Spleen (tissue), 11 donors: Measurements from ENCODE around the gene INSR. TPM values are rescaled to one million over a fixed set of nuclear protein-coding genes. Genes with fewer than 3 reads are reported as not detected.

ENCODE experiments used
- DNase-seq: peaks from one replicate; pipeline ENCODE4 v3.0.0-alpha.2; 2020
- H3K27ac ChIP-seq, 8 donors: fragments of 200-600 bp; sonication (generic) in 7 of 8; 1 replicate in 4 of 8; 2 replicates in 4 of 8; pipeline versions ENCODE4 v1.5.0 to v1.8.0; 2016 to 2021; ENCODE audit warnings: inconsistent platforms in 4 of 8, mild to moderate bottlenecking in 4 of 8, moderate library complexity in 1 of 8
- H3K27me3 ChIP-seq, 7 donors: fragments of 200-600 bp; sonication (generic) in 6 of 7; replicated peaks in 1 of 7; 1 replicate in 4 of 7; 2 replicates in 3 of 7; pipeline versions ENCODE4 v1.5.0 to v1.8.0; 2016 to 2021; ENCODE audit warnings: inconsistent platforms in 3 of 7, mild to moderate bottlenecking in 1 of 7
- H3K36me3 ChIP-seq, 6 donors: fragments of 200-600 bp; sonication (generic) in 5 of 6; 1 replicate in 4 of 6; 2 replicates in 2 of 6; pipeline versions ENCODE4 v1.5.0 to v1.8.0; 2016 to 2021; ENCODE audit warnings: inconsistent platforms in 2 of 6
- H3K4me1 ChIP-seq, 6 donors: fragments of 200-600 bp; sonication (generic) in 5 of 6; 1 replicate in 3 of 6; 2 replicates in 3 of 6; pipeline versions ENCODE4 v1.5.0 to v1.8.0; 2016 to 2021; ENCODE audit warnings: inconsistent platforms in 3 of 6
- H3K4me3 ChIP-seq, 8 donors: fragments of 200-600 bp; sonication (generic) in 7 of 8; 1 replicate in 4 of 8; 2 replicates in 4 of 8; pipeline versions ENCODE4 v1.5.0 to v1.8.0; 2016 to 2021; ENCODE audit warnings: inconsistent platforms in 4 of 8, mild to moderate bottlenecking in 4 of 8, moderate library complexity in 2 of 8
- H3K9me3 ChIP-seq, 8 donors: fragments of 200-600 bp; sonication (generic) in 7 of 8; 1 replicate in 4 of 8; 2 replicates in 4 of 8; pipeline versions ENCODE4 v1.5.0 to v1.8.0; 2016 to 2021; ENCODE audit warnings: inconsistent platforms in 4 of 8
- CTCF ChIP-seq, 11 experiments: fragments of 200-600 bp in 7 of 11; fragments of 450-650 bp in 4 of 11; sonication (generic) in 4 of 11; IDR thresholded peaks in 8 of 11; conservative IDR thresholded peaks in 3 of 11; 1 replicate in 7 of 11; 2 replicates in 4 of 11; pipeline versions ENCODE4 v1.4.0 to v1.8.0; 2016 to 2021; ENCODE audit warnings: antibody characterized with exemption in 11 of 11, inconsistent platforms in 4 of 11, mild to moderate bottlenecking in 1 of 11
- POLR2A ChIP-seq, 3 donors: fragments of 450-650 bp; IDR thresholded peaks; one replicate each; pipeline ENCODE4 v1.5.1; 2017; ENCODE audit warnings: antibody characterized with exemption in 3 of 3, mild to moderate bottlenecking in 1 of 3
- POLR2AphosphoS5 ChIP-seq, 3 donors: sonication (generic); formaldehyde crosslinking; IDR thresholded peaks; one replicate each; pipeline ENCODE4 v1.5.1; 2017; ENCODE audit warnings: antibody characterized with exemption in 3 of 3
- WGBS, 5 donors: extraction: QIAGEN DNeasy Blood & Tissue Kit in 3 of 5; methylation state at CpG; one replicate each; pipeline versions ENCODE4 v1.1.5 to v1.1.7; 2013 to 2018; 5-methylcytosine and 5-hydroxymethylcytosine counted together
- intact Hi-C: fragments of 100-400 bp; cut with DNase I; formaldehyde crosslinking; loops from one replicate; pipeline ENCODE4 v1.15.0; 2023; ENCODE audit warnings: low total_unique reads
- polyA plus RNA-seq, 3 donors: library from polyadenylated mRNA; stranded (reverse); fragments of 200-250 nt; gene quantifications; one replicate each; pipeline ENCODE4 v1.2.1, GENCODE V29; 2013
- total RNA-seq, 7 donors: library from RNA; depleted of rRNA in 3 of 7; stranded (reverse); fragments of >200 nt in 3 of 7; fragmentation: NEBNext Ultra II Directional in 4 of 7; extraction: Animal tissue kit (Norgen Biotek cat#: 25700) in 4 of 7; gene quantifications; one replicate each; pipeline versions ENCODE4 v1.1.0 to v1.2.1, GENCODE V29; 2016 to 2021
- donor health status: healthy with polysubstance abuse.
- donor health status: DM: no; HTN: no; CAD: no; lungs with moderate emphysema.
- donor health status: DM: no; HTN: no; CAD: no.
- donor health status: Bipolar disorder and iron deficiency.
- donor health status: healthy.
- donor health status: DM: no; HTN: no; CAD: no.
- donor health status: DM: yes; HTN: yes; CAD: no.

Gene INSR
- total and polyA plus RNA-seq, 10 donors, result 7.6 to 467 (median 228) TPM

DNA sequence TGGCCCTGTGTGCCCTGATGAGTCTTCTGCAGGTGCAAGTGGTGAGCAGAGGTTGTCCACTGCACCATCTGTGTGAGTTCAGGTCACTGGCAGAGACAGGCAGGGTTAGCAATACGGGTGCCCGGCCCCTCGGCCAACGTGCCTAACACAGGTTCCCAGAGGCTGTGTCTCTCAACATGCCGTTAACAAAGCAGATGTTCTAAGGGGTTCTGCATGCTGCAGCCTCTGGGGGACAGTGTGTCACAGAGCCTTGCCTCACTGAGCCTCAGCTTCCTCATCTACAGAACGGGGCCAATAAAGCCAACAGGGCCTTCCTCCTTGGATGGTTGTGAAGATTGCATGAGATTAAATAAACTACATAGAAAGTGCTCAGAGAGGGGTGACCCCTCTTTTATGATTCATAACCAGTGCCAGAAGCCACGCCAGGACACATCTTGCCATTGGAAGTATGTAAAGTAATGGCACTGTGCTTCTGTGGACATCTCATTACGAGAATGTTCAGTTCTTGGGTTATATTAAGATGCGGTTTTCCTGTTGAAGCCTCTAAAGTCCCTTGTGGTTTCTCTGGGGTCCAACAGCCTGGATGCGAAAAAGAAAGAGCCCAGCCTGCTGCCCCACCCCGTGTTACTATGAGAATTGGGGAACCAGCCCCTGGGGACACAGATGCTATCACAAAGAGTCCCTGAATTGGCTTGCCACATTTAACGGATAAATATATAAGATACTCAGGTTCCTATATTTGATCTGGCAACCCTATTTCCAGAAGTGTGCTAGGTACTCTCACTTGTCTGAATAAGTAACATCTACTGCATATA is 43.4 kb upstream of the INSR start:
- peak; percentile 87 for DNase-seq
- Histone ChIP-seq H3K9me3 (no peaks in the 10 kb centered on the region), H3K4me1 (peaks cover 38 to 98% (median 93%) of the 10 kb centered on the region in 6 donors), H3K27ac (peak overlapping the region; percentile 67 to 95 (median 87)), H3K27me3 (no peaks in the 10 kb centered on the region), H3K4me3 (peak overlapping the region in 1 of 8 donors; percentile 34), H3K36me3 (no peaks in the 10 kb centered on the region)
- TF ChIP-seq CTCF (IDR thresholded peaks at IDR 0.05 in 8 of 11, conservative IDR thresholded peaks at IDR 0.05 in 3 of 11) (peak in 5 of 11 experiments; percentile 4 to 50 (median 34)), POLR2A (IDR thresholded peaks at IDR 0.05) (no peak), POLR2AphosphoS5 (IDR thresholded peaks at IDR 0.05) (peak; percentile 45 to 80 (median 76))
- WGBS, 5 donors, result 22 to 54% (median 31%) methylated on average over 12 of the region's 12 CpGs
- intact Hi-C loops, result loop anchor here (5.0 kb wide), 1 partner anchor 235 kb away; no protein-coding TSS in a partner anchor

- 48 to 93% (median 76%) methylated on average over 7 to 9 of the region's 9 CpGs for WGBS, 5 donors
- H3K4me3 ChIP-seq, result no peak overlapping the region
- peak; percentile 81 for DNase-seq
- peaks cover 38 to 95% (median 85%) of the 10 kb centered on the region in 6 donors for H3K4me1 ChIP-seq
- no peaks in the 10 kb centered on the region for H3K9me3 ChIP-seq
- no peaks in the 10 kb centered on the region for H3K27me3 ChIP-seq
- H3K36me3 ChIP-seq, result no peaks in the 10 kb centered on the region
- intact Hi-C loops, result loop anchor here (5.0 kb wide), 1 partner anchor 234 kb away; no protein-coding TSS in a partner anchor
- peak overlapping the region; percentile 67 to 95 (median 87) for H3K27ac ChIP-seq
- TF ChIP-seq POLR2AphosphoS5 (IDR thresholded peaks at IDR 0.05), result peak; percentile 71 to 84 (median 83)
- TF ChIP-seq CTCF (IDR thresholded peaks at IDR 0.05 in 8 of 11, conservative IDR thresholded peaks at IDR 0.05 in 3 of 11), result no peak
These were observed 42.2 kb upstream of the INSR start for GRCh38 chr19:7336321-7336973.

GRCh38 chr19:7333198-7334118 is 39.2 kb upstream of the INSR start:
- peak; percentile 64 for DNase-seq
- Histone ChIP-seq H3K4me3 (no peak overlapping the region), H3K27me3 (no peaks in the 10 kb centered on the region), H3K9me3 (no peaks in the 10 kb centered on the region), H3K27ac (peak overlapping the region; percentile 1 to 95 (median 66)), H3K36me3 (no peaks in the 10 kb centered on the region), H3K4me1 (peaks cover 19 to 75% (median 61%) of the 10 kb centered on the region in 6 donors)
- WGBS, 5 donors, result 47 to 60% (median 57%) methylated on average over 16 to 17 of the region's 17 CpGs
- TF ChIP-seq POLR2AphosphoS5 (IDR thresholded peaks at IDR 0.05) (peak in 2 of 3 donors; percentile 21 to 36), POLR2A (IDR thresholded peaks at IDR 0.05) (no peak)
- intact Hi-C loops, result no loop called here

GRCh38 chr19:7331446-7331845 is 37.2 kb upstream of the INSR start:
- no peaks in the 10 kb centered on the region for H3K27me3 ChIP-seq
- intact Hi-C loops, result no loop called here
- TF ChIP-seq POLR2A (IDR thresholded peaks at IDR 0.05) (no peak), POLR2AphosphoS5 (IDR thresholded peaks at IDR 0.05) (no peak), CTCF (IDR thresholded peaks at IDR 0.05 in 8 of 11, conservative IDR thresholded peaks at IDR 0.05 in 3 of 11) (peak in 1 of 11 experiments; percentile 5)
- peaks cover 6 to 57% (median 42%) of the 10 kb centered on the region in 6 donors for H3K4me1 ChIP-seq
- WGBS, 5 donors, result 77 to 93% (median 88%) methylated on average over 4 of the region's 4 CpGs
- DNase-seq, result no peak
- no peaks in the 10 kb centered on the region for H3K36me3 ChIP-seq
- H3K9me3 ChIP-seq, result no peaks in the 10 kb centered on the region
- no peak overlapping the region for H3K27ac ChIP-seq
- no peak overlapping the region for H3K4me3 ChIP-seq
